GM12801 (cell line): ENCODE results near the gene PRAMEF1.
"Not testable (repeated sequence)": the region's sequence is repeated elsewhere in the genome, so short reads cannot be mapped to it uniquely, and the experiment has no call there.

Experiments used
- CTCF ChIP-seq: IDR thresholded peaks from one replicate; pipeline ENCODE4 v1.5.1; 2011; ENCODE audit warnings: control low read depth; ENCODE audit not compliant: insufficient read length; ENCODE audit errors: extremely low read depth

The PRAMEF1 gene

GRCh38 chr1:12791097-12791496 is at the start of gene PRAMEF1:
PRAMEF1 (plus strand) TSS chr1:12791397; CDS start chr1:12793228, 1,831 bp downstream.
- not testable (repeated sequence) for TF ChIP-seq CTCF

DNA sequence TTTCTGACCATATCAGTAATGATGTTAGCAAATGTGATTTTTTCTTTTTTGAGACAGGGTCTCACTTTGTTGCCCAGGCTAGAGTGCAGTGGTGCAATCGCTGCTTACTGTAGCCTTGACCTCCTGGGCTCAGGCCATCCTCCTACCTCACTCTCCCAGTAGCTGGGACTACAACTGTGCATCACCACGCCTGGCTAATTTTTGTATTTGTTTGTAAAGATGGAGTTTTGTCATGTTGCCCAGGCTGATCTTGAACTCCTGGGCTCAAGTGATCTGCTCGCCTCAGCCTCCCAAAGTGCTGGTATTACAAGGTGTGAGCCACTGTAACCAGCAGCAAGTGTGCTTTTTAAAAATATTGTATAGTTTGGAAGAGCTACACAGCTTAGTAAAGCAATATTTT is 49.3 kb upstream of the PRAMEF1 start:
- TF ChIP-seq CTCF, result no peak

- no peak for TF ChIP-seq CTCF
Observed at GRCh38 chr1:12745126-12745991, 45.8 kb upstream of the PRAMEF1 start.

GRCh38 chr1:12745992-12746323 is 45.2 kb upstream of the PRAMEF1 start, which contains the start of gene CFAP107:
CFAP107 (plus strand) TSS chr1:12746200; CDS start chr1:12746431, 231 bp downstream.
- no peak for TF ChIP-seq CTCF

GRCh38 chr1:12748778-12749355 is 42.3 kb upstream of the PRAMEF1 start:
- TF ChIP-seq CTCF, result no peak

- TF ChIP-seq CTCF, result no peak
Observed at GRCh38 chr1:12754738-12755137, 36.5 kb upstream of the PRAMEF1 start.

- no peak for TF ChIP-seq CTCF
Observed at GRCh38 chr1:12756273-12756672, 34.9 kb upstream of the PRAMEF1 start.
